ENCODE data around the gene ASIC4.
A peak's percentile ranks its signal among the peaks of the same experiment; 100 is the strongest.

ASIC4 gene

GRCh38 chr2:219496825-219497494 lies 17.3 kb upstream of the ASIC4 start:
- DNase-seq (ENCODE audit: low read depth in 2 of 2, low spot score in 1 of 2): no peak

GRCh38 chr2:219497495-219498279 lies 16.6 kb upstream of the ASIC4 start:
- no peak for DNase-seq (ENCODE audit: low read depth in 2 of 2, low spot score in 1 of 2)

- DNase-seq (ENCODE audit: low read depth in 2 of 2, low spot score in 1 of 2): peak; percentile 81 to 84
Observed at GRCh38 chr2:219498280-219499057, 15.8 kb upstream of the ASIC4 start, which contains the start of gene GMPPA. Gene GMPPA (plus strand): TSS chr2:219498891. CDS start chr2:219499976, 1,085 bp downstream.

- no peak for DNase-seq (ENCODE audit: low read depth in 2 of 2, low spot score in 1 of 2)
Observed at GRCh38 chr2:219499058-219499307, 15.3 kb upstream of the ASIC4 start.

GRCh38 chr2:219499555-219499954 lies 14.7 kb upstream of the ASIC4 start:
- no peak for DNase-seq (ENCODE audit: low read depth in 2 of 2, low spot score in 1 of 2)

- DNase-seq (ENCODE audit: low read depth in 2 of 2, low spot score in 1 of 2): no peak
Observed at GRCh38 chr2:219500135-219500534, 14.1 kb upstream of the ASIC4 start.

GRCh38 chr2:219501849-219502248 lies 12.4 kb upstream of the ASIC4 start:
- no peak for DNase-seq (ENCODE audit: low read depth in 2 of 2, low spot score in 1 of 2)

GRCh38 chr2:219502618-219503017 lies 11.7 kb upstream of the ASIC4 start:
- DNase-seq (ENCODE audit: low read depth in 2 of 2, low spot score in 1 of 2): no peak

- no peak for DNase-seq (ENCODE audit: low read depth in 2 of 2, low spot score in 1 of 2)
Observed at GRCh38 chr2:219505585-219505984, 8.7 kb upstream of the ASIC4 start.

- DNase-seq (ENCODE audit: low read depth in 2 of 2, low spot score in 1 of 2): no peak
Observed at GRCh38 chr2:219506153-219506801, 8.0 kb upstream of the ASIC4 start.

- no peak for DNase-seq (ENCODE audit: low read depth in 2 of 2, low spot score in 1 of 2)
Observed at GRCh38 chr2:219506802-219507526, 7.3 kb upstream of the ASIC4 start.

GRCh38 chr2:219507581-219508443 lies 6.5 kb upstream of the ASIC4 start:
- DNase-seq (ENCODE audit: low read depth in 2 of 2, low spot score in 1 of 2): no peak

- DNase-seq (ENCODE audit: low read depth in 2 of 2, low spot score in 1 of 2): no peak
Observed at GRCh38 chr2:219508444-219508734, 5.9 kb upstream of the ASIC4 start.

GRCh38 chr2:219508971-219509779 lies 5.1 kb upstream of the ASIC4 start:
- DNase-seq (ENCODE audit: low read depth in 2 of 2, low spot score in 1 of 2): no peak

- no peak for DNase-seq (ENCODE audit: low read depth in 2 of 2, low spot score in 1 of 2)
Observed at GRCh38 chr2:219509780-219510511, 4.3 kb upstream of the ASIC4 start.

- no peak for DNase-seq (ENCODE audit: low read depth in 2 of 2, low spot score in 1 of 2)
Observed at GRCh38 chr2:219510512-219511135, 3.7 kb upstream of the ASIC4 start.

GRCh38 chr2:219511547-219512325 lies 2.5 kb upstream of the ASIC4 start:
- DNase-seq (ENCODE audit: low read depth in 2 of 2, low spot score in 1 of 2): no peak
